Measurements from ENCODE around the gene MCM3. TPM values are rescaled to one million over a fixed set of nuclear protein-coding genes. Genes with fewer than 3 reads are reported as not detected.

The MCM3 gene
- total and polyA plus RNA-seq, 8 donors: 22.8 to 50.0 (median 30.8) TPM

DNA sequence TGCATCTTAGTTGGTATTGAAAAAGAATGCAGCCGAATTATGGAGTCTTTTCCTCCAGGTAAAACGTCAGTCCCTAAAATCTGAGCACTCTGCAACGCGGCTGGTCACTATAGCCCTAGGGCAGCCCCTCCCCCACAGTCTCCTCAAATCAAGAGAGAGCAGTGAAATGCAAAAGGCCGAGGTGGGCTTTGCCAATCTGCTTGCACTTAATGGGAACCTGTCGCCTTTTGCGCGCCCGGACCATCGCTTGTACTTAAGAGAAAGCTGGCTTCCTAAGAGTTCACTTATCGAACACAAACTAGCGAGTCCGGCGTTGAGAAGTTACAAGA is 447 bp downstream of the MCM3 start:
- H3K27ac ChIP-seq: peak overlapping the region; percentile 39 to 90 (median 79)
- H3K9me3 ChIP-seq: no peaks in the 10 kb centered on the region
- WGBS, 5 donors: 0 to 1% (median 0%) methylated on average over 13 to 14 of the region's 14 CpGs
- H3K4me1 ChIP-seq: peaks cover 0 to 36% (median 18%) of the 10 kb centered on the region in 4 donors
- intact Hi-C loops (cut with DNase I; ENCODE audit: low total_unique reads): no loop called here
- peaks cover 26 to 37% (median 36%) of the 10 kb centered on the region in 4 donors for H3K36me3 ChIP-seq
- no peaks in the 10 kb centered on the region for H3K27me3 ChIP-seq
- TF ChIP-seq POLR2AphosphoS5 (IDR thresholded peaks at IDR 0.05) (no peak), POLR2A (IDR thresholded peaks at IDR 0.05) (no peak), EP300 (IDR thresholded peaks at IDR 0.05) (no peak)
- TF ChIP-seq, protein P1, sequence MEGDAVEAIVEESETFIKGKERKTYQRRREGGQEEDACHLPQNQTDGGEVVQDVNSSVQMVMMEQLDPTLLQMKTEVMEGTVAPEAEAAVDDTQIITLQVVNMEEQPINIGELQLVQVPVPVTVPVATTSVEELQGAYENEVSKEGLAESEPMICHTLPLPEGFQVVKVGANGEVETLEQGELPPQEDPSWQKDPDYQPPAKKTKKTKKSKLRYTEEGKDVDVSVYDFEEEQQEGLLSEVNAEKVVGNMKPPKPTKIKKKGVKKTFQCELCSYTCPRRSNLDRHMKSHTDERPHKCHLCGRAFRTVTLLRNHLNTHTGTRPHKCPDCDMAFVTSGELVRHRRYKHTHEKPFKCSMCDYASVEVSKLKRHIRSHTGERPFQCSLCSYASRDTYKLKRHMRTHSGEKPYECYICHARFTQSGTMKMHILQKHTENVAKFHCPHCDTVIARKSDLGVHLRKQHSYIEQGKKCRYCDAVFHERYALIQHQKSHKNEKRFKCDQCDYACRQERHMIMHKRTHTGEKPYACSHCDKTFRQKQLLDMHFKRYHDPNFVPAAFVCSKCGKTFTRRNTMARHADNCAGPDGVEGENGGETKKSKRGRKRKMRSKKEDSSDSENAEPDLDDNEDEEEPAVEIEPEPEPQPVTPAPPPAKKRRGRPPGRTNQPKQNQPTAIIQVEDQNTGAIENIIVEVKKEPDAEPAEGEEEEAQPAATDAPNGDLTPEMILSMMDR (IDR thresholded peaks at IDR 0.05): no peak
- DNase-seq: no peak
- H3K4me3 ChIP-seq: peak overlapping the region; percentile 78 to 92 (median 82)

DNA sequence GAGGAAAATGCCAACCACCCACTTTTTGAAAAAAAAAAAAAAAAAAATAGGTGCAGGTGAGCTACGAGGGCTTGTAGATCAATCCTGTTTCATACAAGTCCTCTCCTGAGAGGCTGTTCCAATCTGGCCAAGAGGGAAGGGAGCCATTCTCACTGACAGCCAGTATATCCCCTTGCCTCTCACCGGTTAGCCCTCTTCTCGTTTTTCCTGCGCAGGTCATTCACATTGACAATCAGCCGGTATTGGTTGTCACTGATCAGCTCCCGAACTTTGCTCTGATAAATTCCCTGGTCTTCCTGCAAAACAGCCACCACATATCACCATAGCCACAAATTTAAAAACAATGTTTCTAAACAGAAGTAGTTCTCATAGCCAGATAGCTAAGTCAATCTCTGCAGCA is 1.4 kb downstream of the MCM3 start:
- H3K4me1 ChIP-seq: peaks cover 0 to 36% (median 18%) of the 10 kb centered on the region in 4 donors
- TF ChIP-seq EP300 (IDR thresholded peaks at IDR 0.05) (no peak), POLR2A (IDR thresholded peaks at IDR 0.05) (no peak), POLR2AphosphoS5 (IDR thresholded peaks at IDR 0.05) (no peak)
- TF ChIP-seq, protein P1 (IDR thresholded peaks at IDR 0.05): no peak
- no peaks in the 10 kb centered on the region for H3K9me3 ChIP-seq
- peak overlapping the region in 2 of 4 donors; percentile 82 to 92 for H3K4me3 ChIP-seq
- H3K27ac ChIP-seq: no peak overlapping the region
- WGBS, 5 donors: 36 to 56% (median 46%) methylated on average over 6 of the region's 6 CpGs
- intact Hi-C loops (cut with DNase I; ENCODE audit: low total_unique reads): no loop called here
- no peaks in the 10 kb centered on the region for H3K27me3 ChIP-seq
- peaks cover 34 to 47% (median 46%) of the 10 kb centered on the region in 4 donors for H3K36me3 ChIP-seq
- DNase-seq: no peak

DNA sequence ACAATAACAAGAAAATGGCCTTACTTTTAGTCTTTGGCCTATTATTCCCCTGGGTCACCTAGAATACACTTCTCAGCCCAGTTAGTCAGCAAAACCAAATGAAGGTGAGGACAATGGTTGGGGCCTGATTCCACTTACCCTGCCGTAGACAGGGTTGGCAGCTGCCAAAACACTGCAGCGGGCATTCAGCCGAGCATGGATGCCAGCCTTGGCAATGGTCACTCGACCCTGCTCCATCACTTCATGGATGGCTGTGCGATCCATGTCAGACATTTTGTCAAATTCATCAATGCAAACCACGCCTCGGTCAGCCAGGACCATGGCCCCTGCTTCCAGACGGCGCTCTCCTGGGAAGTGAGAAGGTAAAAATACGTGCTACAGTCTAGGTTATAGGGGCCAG is 8.4 kb downstream of the MCM3 start:
- Histone ChIP-seq H3K27ac (no peak overlapping the region), H3K36me3 (peaks cover 55 to 98% (median 97%) of the 10 kb centered on the region in 4 donors), H3K9me3 (no peaks in the 10 kb centered on the region), H3K4me1 (peaks cover 6 to 9% (median 7%) of the 10 kb centered on the region in 4 donors), H3K27me3 (no peaks in the 10 kb centered on the region), H3K4me3 (no peak overlapping the region)
- 92 to 95% (median 95%) methylated on average over 10 of the region's 10 CpGs for WGBS, 5 donors
- TF ChIP-seq POLR2AphosphoS5 (IDR thresholded peaks at IDR 0.05) (no peak), POLR2A (IDR thresholded peaks at IDR 0.05) (no peak), EP300 (IDR thresholded peaks at IDR 0.05) (no peak)
- TF ChIP-seq, protein P1 (IDR thresholded peaks at IDR 0.05): no peak
- DNase-seq: no peak
- intact Hi-C loops (cut with DNase I; ENCODE audit: low total_unique reads): no loop called here

DNA sequence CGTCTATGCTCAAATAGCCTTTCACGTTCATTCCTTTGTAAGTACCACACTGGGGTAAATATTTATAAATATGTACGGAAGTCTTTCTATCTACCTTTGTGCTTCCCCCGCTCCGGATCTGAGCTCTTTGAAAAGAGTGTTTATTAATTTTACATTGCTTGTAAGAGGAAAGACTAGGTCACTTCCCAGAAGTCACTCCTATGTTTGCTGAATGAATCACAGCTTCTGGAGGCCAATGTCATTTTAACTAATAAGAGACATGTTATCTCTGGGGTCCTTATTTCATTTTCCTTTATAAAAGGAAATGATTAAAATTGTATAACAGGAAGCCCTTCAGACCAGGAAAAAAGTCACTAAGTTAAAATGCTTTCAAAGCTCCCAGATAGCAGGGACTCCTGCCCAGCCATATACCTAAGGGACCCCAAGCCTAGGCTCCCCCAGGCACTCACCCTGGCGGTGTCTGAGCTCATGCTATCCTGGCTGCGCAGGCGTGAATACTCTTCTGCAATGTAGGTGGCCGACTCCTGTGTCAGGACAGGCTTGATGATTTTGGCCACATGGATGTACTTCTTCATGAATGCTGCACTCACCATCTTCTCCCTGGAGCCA is 12.6 kb downstream of the MCM3 start:
- peaks cover 7 to 10% (median 8%) of the 10 kb centered on the region in 4 donors for H3K4me1 ChIP-seq
- peak in 1 of 2 donors; percentile 72 for DNase-seq
- TF ChIP-seq POLR2AphosphoS5 (IDR thresholded peaks at IDR 0.05) (no peak), POLR2A (IDR thresholded peaks at IDR 0.05) (no peak), EP300 (IDR thresholded peaks at IDR 0.05) (no peak)
- TF ChIP-seq, protein P1 (IDR thresholded peaks at IDR 0.05): no peak
- no peaks in the 10 kb centered on the region for H3K9me3 ChIP-seq
- no peak overlapping the region for H3K4me3 ChIP-seq
- intact Hi-C loops (cut with DNase I; ENCODE audit: low total_unique reads): no loop called here
- H3K36me3 ChIP-seq: peaks cover 54 to 100% (median 99%) of the 10 kb centered on the region in 4 donors
- WGBS, 5 donors: 47 to 63% (median 55%) methylated on average over 9 of the region's 9 CpGs
- peak overlapping the region; percentile 22 to 84 (median 47) for H3K27ac ChIP-seq
- H3K27me3 ChIP-seq: no peaks in the 10 kb centered on the region

All from stomach (tissue), 9 donors.